GM13977 (cell line): ENCODE results near the gene SLC6A20.

Experiments used
- DNase-seq: peaks from one replicate; pipeline ENCODE4 v3.0.0; 2012; ENCODE audit warnings: low spot score
- in situ Hi-C: fragments of 300-500 bp; cut with MboI; formaldehyde crosslinking; loops from one replicate; pipeline ENCODE4 v1.12.0; 2022; ENCODE audit warnings: low sequenced_read_pairs, low pct_unique_long_range_greater_than_20kb, mixed read lengths, inconsistent platforms; ENCODE audit not compliant: unreplicated experiment
- TF ChIP-seq, protein P1 (sequence below): IDR thresholded peaks from 2 replicates; pipeline ENCODE4 v1.5.1; 2012; ENCODE audit warnings: mild to moderate bottlenecking, control low read depth; ENCODE audit not compliant: insufficient read depth; ENCODE audit errors: extremely low read depth, missing control alignments

Gene SLC6A20

DNA sequence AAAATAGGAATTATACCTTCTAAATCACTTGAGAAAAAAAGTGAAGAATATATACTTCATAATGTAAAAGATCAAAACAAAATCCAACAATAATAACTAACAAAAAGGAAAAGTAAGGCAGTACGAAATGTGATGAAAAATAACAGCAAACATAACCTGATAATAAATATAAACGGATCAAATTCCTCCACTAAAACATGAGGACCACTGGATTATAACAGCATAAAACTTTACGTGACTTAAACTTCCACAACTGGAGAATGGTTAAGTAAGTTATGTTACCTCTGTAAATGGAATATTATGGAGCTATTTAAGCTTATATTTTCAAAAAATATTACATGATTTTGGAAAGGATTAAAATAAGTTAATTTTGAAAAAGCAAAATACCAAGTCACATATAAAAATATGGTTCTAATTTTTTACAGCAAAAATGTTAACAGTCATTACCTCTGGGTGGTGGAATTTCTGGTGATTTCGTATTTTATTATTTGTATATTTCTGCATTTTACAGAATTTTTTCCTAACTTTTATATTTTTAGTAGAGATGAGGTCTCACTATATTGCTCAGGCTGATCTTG, 7.0 kb downstream of the SLC6A20 start:
- in situ Hi-C loops, result no loop called here

GRCh38 chr3:45787551-45787950, 8.8 kb downstream of the SLC6A20 start:
- TF ChIP-seq, protein P1, sequence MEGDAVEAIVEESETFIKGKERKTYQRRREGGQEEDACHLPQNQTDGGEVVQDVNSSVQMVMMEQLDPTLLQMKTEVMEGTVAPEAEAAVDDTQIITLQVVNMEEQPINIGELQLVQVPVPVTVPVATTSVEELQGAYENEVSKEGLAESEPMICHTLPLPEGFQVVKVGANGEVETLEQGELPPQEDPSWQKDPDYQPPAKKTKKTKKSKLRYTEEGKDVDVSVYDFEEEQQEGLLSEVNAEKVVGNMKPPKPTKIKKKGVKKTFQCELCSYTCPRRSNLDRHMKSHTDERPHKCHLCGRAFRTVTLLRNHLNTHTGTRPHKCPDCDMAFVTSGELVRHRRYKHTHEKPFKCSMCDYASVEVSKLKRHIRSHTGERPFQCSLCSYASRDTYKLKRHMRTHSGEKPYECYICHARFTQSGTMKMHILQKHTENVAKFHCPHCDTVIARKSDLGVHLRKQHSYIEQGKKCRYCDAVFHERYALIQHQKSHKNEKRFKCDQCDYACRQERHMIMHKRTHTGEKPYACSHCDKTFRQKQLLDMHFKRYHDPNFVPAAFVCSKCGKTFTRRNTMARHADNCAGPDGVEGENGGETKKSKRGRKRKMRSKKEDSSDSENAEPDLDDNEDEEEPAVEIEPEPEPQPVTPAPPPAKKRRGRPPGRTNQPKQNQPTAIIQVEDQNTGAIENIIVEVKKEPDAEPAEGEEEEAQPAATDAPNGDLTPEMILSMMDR, result no peak
- no peak for DNase-seq
- in situ Hi-C loops, result no loop called here

More for the DNA sequence above, 7.0 kb downstream of the SLC6A20 start:
- TF ChIP-seq, protein P1, result no peak
- no peak for DNase-seq

- in situ Hi-C loops, result no loop called here
Observed at GRCh38 chr3:45786801-45787495, 9.4 kb downstream of the SLC6A20 start.

GRCh38 chr3:45785605-45786150, 10.7 kb downstream of the SLC6A20 start:
- no peak for DNase-seq

More at GRCh38 chr3:45786801-45787495, 9.4 kb downstream of the SLC6A20 start:
- TF ChIP-seq, protein P1, result no peak
- no peak for DNase-seq

DNA sequence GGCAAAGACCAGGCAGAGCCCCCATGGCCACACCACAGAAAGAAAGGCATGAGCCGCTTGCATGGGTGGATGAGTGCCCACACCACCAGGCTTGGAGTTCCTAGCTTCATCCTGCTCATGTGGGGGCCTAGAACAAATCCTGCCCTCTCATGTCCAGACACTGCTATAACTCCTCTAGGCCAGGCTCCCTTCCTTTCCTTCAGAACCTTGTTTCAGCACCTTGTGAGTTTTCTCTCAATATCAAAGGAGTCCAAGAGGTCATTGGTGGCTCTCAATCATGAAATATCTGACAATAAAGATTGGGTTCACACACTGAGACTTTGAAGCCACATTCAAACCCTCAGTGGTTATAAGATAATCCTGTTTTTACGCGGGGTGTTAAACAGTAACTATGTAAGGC, 12.7 kb downstream of the SLC6A20 start:
- TF ChIP-seq, protein P1, result no peak
- in situ Hi-C loops, result no loop called here
- no peak for DNase-seq

More at GRCh38 chr3:45785605-45786150, 10.7 kb downstream of the SLC6A20 start:
- in situ Hi-C loops, result no loop called here
- TF ChIP-seq, protein P1, result no peak

- TF ChIP-seq, protein P1, result no peak
- DNase-seq, result no peak
- in situ Hi-C loops, result no loop called here
Observed at GRCh38 chr3:45782381-45782780, 14.0 kb downstream of the SLC6A20 start.
